HepG2 (cell line): ENCODE data around the gene TAF6. TPM values are rescaled to one million over a fixed set of nuclear protein-coding genes. Genes with fewer than 3 reads are reported as not detected.

ENCODE experiments used
- ATAC-seq: fragments of 200-7000 bp; cut with Tn5 transposase; 3 replicates; pipeline ENCODE4 v1.9.1; 2020; ENCODE audit warnings: mild to moderate bottlenecking, moderate library complexity
- BruUV-seq: library from RNA; stranded (reverse); fragments of 400-500 nt; replicated peaks from 2 replicates; lab custom pipeline; 2021; lab: Mats Ljungman, UMichigan
- CTCF ChIA-PET: fragments of 300-600 bp; formaldehyde crosslinking; extraction: SDS; loops from one replicate; lab custom pipeline; 2021; ENCODE audit warnings: low total read pairs, inconsistent platforms, low intra/inter-chr PET ratio; lab: Yijun Ruan, JAX
- POLR2A ChIA-PET: fragments of 350-600 bp; sonication (Branson Sonifier 250); formaldehyde crosslinking; loops from one replicate; lab custom pipeline; 2020; ENCODE audit warnings: antibody characterized with exemption, inconsistent platforms; lab: Yijun Ruan, JAX
- DNase-seq: peaks from one replicate; pipeline ENCODE4 v3.0.0-alpha.2; 2015; ENCODE audit warnings: low spot score
- FAIRE-seq: peaks from 3 replicates; lab custom pipeline; 2011; peaks lifted over from hg19 to GRCh38; lab: Jason Lieb, UNC
- H2AFZ ChIP-seq: one replicate; pipeline ENCODE4 v1.6.1; 2011; ENCODE audit warnings: low read length, inconsistent platforms
- H3K27ac ChIP-seq: fragments of 300-600 bp; 3 replicates; pipeline ENCODE4 v1.8.0; 2011; ENCODE audit warnings: mixed run types, mild to moderate bottlenecking, mixed read lengths, low read length, inconsistent platforms; ENCODE audit not compliant: insufficient read depth; ENCODE audit errors: extremely low read length
- H3K27me3 ChIP-seq, 2 experiments: fragments of 200-600 bp in 1 of 2; 2 replicates in 1 of 2; 3 replicates in 1 of 2; pipeline versions ENCODE4 v1.6.0 to v1.8.0; 2011; ENCODE audit warnings: low read length in 2 of 2, mild to moderate bottlenecking in 2 of 2, moderate library complexity in 2 of 2, inconsistent platforms in 1 of 2; ENCODE audit not compliant: insufficient read depth in 2 of 2, control insufficient read depth in 1 of 2
- H3K36me3 ChIP-seq, 2 experiments: fragments of 200-600 bp in 1 of 2; replicated peaks in 1 of 2; 2 replicates in 1 of 2; 3 replicates in 1 of 2; pipeline versions ENCODE4 v1.5.1 to v1.8.0; 2011; ENCODE audit warnings: low read length in 2 of 2, inconsistent platforms in 1 of 2; ENCODE audit not compliant: insufficient read depth in 2 of 2, control insufficient read depth in 1 of 2
- H3K4me1 ChIP-seq: 2 replicates; pipeline ENCODE4 v1.5.1; 2012; ENCODE audit warnings: low read length, inconsistent platforms; ENCODE audit not compliant: insufficient read depth
- H3K4me2 ChIP-seq: 2 replicates; pipeline ENCODE4 v1.6.0; 2011; ENCODE audit warnings: low read depth, low read length, inconsistent platforms
- H3K4me3 ChIP-seq, 3 experiments: fragments of 200-600 bp in 1 of 3; sonication (generic), shearing (Covaris generic) in 1 of 3; replicated peaks in 1 of 3; 2 replicates each; pipeline ENCODE4 v1.5.1; 2011 to 2016; ENCODE audit warnings: low read length in 3 of 3, inconsistent platforms in 2 of 3, low read depth in 2 of 3, mild to moderate bottlenecking in 2 of 3, control low read depth in 1 of 3, mixed read lengths in 1 of 3; ENCODE audit not compliant: insufficient read depth in 1 of 3
- H3K79me2 ChIP-seq: one replicate; pipeline ENCODE4 v1.6.1; 2011; ENCODE audit warnings: low read length, inconsistent platforms; ENCODE audit not compliant: insufficient read depth
- H3K9ac ChIP-seq: 2 replicates; pipeline ENCODE4 v1.6.0; 2011; ENCODE audit warnings: mild to moderate bottlenecking, low read depth, low read length, inconsistent platforms; ENCODE audit not compliant: insufficient read depth
- H3K9me3 ChIP-seq: 2 replicates; pipeline ENCODE4 v1.5.1; 2012; ENCODE audit warnings: mild to moderate bottlenecking, low read length
- H4K20me1 ChIP-seq: 2 replicates; pipeline ENCODE4 v1.6.0; 2011; ENCODE audit warnings: inconsistent platforms, mild to moderate bottlenecking, low read length, moderate library complexity; ENCODE audit not compliant: insufficient read depth
- AGO2 ChIP-seq: fragments of 200-400 bp; formaldehyde crosslinking; optimal IDR thresholded peaks from 2 replicates; pipeline ENCODE3; 2017; ENCODE audit warnings: mild to moderate bottlenecking, low read depth, low read length, moderate library complexity
- AKAP8 ChIP-seq: sonication (generic); formaldehyde crosslinking; IDR thresholded peaks from 2 replicates; pipeline ENCODE4 v1.5.1; 2020; ENCODE audit warnings: mild to moderate bottlenecking, missing genetic modification reagents
- CBX1 ChIP-seq: IDR thresholded peaks from one replicate; pipeline ENCODE4 v1.6.1; 2016; ENCODE audit warnings: antibody characterized with exemption, low read depth
- EZH2 ChIP-seq: conservative IDR thresholded peaks from 2 replicates; pipeline ENCODE4 v1.6.1; 2012; ENCODE audit warnings: mild to moderate bottlenecking, low read depth, low read length, moderate library complexity
- FOXP1 ChIP-seq, 2 experiments: fragments of 450-650 bp in 1 of 2; IDR thresholded peaks; 2 replicates each; pipeline ENCODE4 v1.6.1; 2017 to 2018; ENCODE audit warnings: antibody characterized with exemption in 1 of 2
- HNRNPH1 ChIP-seq: fragments of 200-400 bp; formaldehyde crosslinking; optimal IDR thresholded peaks from 2 replicates; pipeline ENCODE3; 2017; ENCODE audit warnings: mild to moderate bottlenecking, low read depth, low read length
- HNRNPUL1 ChIP-seq: fragments of 200-400 bp; formaldehyde crosslinking; IDR thresholded peaks from 2 replicates; pipeline ENCODE4 v1.6.1; 2017; ENCODE audit warnings: low read depth, mild to moderate bottlenecking, low read length, moderate library complexity
- IRF2 ChIP-seq: IDR thresholded peaks from 2 replicates; pipeline ENCODE4 v1.6.1; 2018; ENCODE audit warnings: missing genetic modification reagents, missing compliant biosample characterization
- MAFK ChIP-seq, 2 experiments: IDR thresholded peaks in 1 of 2; conservative IDR thresholded peaks in 1 of 2; 2 replicates each; pipeline ENCODE4 v1.6.1; 2011; ENCODE audit warnings: improper control_type of control experiment in 2 of 2, low read length in 2 of 2
- MIER2 ChIP-seq: IDR thresholded peaks from 2 replicates; pipeline ENCODE4 v1.6.1; 2016; ENCODE audit warnings: missing biosample characterization, missing genetic modification reagents
- MYC ChIP-seq: sonication (generic); formaldehyde crosslinking; IDR thresholded peaks from 2 replicates; pipeline ENCODE4 v1.9.0; 2021; ENCODE audit warnings: missing genetic modification reagents, borderline replicate concordance
- NCOA5 ChIP-seq: sonication (generic); formaldehyde crosslinking; IDR thresholded peaks from 2 replicates; pipeline ENCODE4 v1.4.0; 2020; ENCODE audit warnings: missing genetic modification reagents
- POLR2AphosphoS5 ChIP-seq: IDR thresholded peaks from 2 replicates; pipeline ENCODE4 v1.6.1; 2012; ENCODE audit warnings: low read depth, low read length
- RBFOX2 ChIP-seq: fragments of 200-400 bp; formaldehyde crosslinking; IDR thresholded peaks from 2 replicates; pipeline ENCODE4 v1.6.1; 2017; ENCODE audit warnings: low read depth, mild to moderate bottlenecking, low read length
- RBM22 ChIP-seq: fragments of 200-400 bp; formaldehyde crosslinking; optimal IDR thresholded peaks from 2 replicates; pipeline ENCODE3; 2017; ENCODE audit warnings: mild to moderate bottlenecking, low read length, moderate library complexity
- ZNF12 ChIP-seq: sonication (generic); formaldehyde crosslinking; IDR thresholded peaks from 2 replicates; pipeline ENCODE4 v1.5.0; 2020; ENCODE audit warnings: missing genetic modification reagents
- ZNF343 ChIP-seq: sonication (generic); formaldehyde crosslinking; IDR thresholded peaks from 2 replicates; pipeline ENCODE4 v1.4.0; 2020; ENCODE audit warnings: mild to moderate bottlenecking, missing genetic modification reagents
- ZNF563 ChIP-seq: sonication (generic); formaldehyde crosslinking; IDR thresholded peaks from 2 replicates; pipeline ENCODE4 v1.8.0; 2022; ENCODE audit warnings: mild to moderate bottlenecking, moderate library complexity, missing genetic modification reagents
- ZNF746 ChIP-seq: sonication (generic); formaldehyde crosslinking; IDR thresholded peaks from 2 replicates; pipeline ENCODE4 v1.8.0; 2022; ENCODE audit warnings: mild to moderate bottlenecking, missing genetic modification reagents
- WGBS: methylation state at CpG from one replicate; pipeline ENCODE4 v1.1.6; 2017; ENCODE audit warnings: low lambda C conversion rate; 5-methylcytosine and 5-hydroxymethylcytosine counted together
- in situ Hi-C: cut with HindIII; loops from 2 replicates; pipeline ENCODE4 v1.10.0; 2017; ENCODE audit warnings: low pct_unique_long_range_greater_than_20kb; ENCODE audit not compliant: extremely low pct_ligation_motif_present
- intact Hi-C: fragments of 100-400 bp; cut with micrococcal nuclease; formaldehyde crosslinking; loops from one replicate; pipeline ENCODE4 v1.10.0; 2022; ENCODE audit not compliant: unreplicated experiment
- polyA plus RNA-seq, 8 experiments: library from polyadenylated mRNA; depleted of rRNA in 3 of 8; stranded (reverse) in 7 of 8; unstranded in 1 of 8; fragments of >200 nt; fragmentation: Illumina TruSeq in 4 of 8; extraction: Trizol in 4 of 8; gene quantifications; 2 replicates each; pipeline versions ENCODE4 v1.2.1 to v1.2.3, GENCODE V29; 2011 to 2016; ENCODE audit warnings: low read depth in 4 of 8, missing spikeins in 1 of 8, mixed read lengths in 1 of 8; ENCODE audit not compliant: insufficient read depth in 1 of 8
- total RNA-seq, 5 experiments: library from RNA; depleted of rRNA; stranded (reverse); fragments of >200 nt; fragmentation: Illumina TruSeq; extraction: Trizol; gene quantifications; 2 replicates each; pipeline ENCODE4 v1.2.3, GENCODE V29; 2016; ENCODE audit warnings: low read depth in 1 of 5
- TF ChIP-seq, protein P1 (sequence below): IDR thresholded peaks from 2 replicates; pipeline ENCODE4 v1.6.1; 2018; ENCODE audit warnings: missing genetic modification reagents

TAF6 gene
- total and polyA plus RNA-seq, 2 of the 13 experiments (the other 11 are each of a cell fraction or from before 2014, with no cell fraction given), result 12.9 to 18.8 TPM

DNA sequence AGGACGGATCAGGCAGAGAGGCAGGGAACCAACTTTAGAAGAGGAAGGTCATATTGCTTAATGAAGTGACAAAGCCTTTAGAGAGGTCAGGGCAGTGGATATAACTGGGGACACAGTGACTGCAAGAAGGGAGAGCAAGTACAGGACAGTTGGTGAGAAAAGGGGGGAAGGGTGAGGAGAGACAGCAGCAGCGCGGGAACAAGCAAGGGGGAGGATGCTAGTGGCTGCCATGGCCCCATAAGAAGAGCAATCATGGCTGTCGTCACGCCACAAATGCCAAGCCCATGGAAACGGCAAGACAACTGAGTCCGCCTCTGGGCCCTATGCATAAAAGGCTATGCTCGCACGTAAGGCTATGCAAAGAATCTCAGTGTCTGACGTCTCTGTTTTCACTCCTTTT, 46.7 kb downstream of the TAF6 start:
- peaks cover 36 to 80% of the 10 kb centered on the region in 2 experiments for H3K36me3 ChIP-seq
- H2AFZ ChIP-seq, result no peak overlapping the region
- DNase-seq, result no peak
- in situ Hi-C loops, result no loop called here
- no peak overlapping the region for H3K27ac ChIP-seq
- intact Hi-C loops, result no loop called here
- H3K27me3 ChIP-seq, result no peaks in the 10 kb centered on the region
- TF ChIP-seq RBM22 (peak; percentile 19), ZNF12 (CRISPR knock-in tag) (no peak), MYC (CRISPR knock-in tag) (no peak), RBFOX2 (0 out of 2 replicates have a peak, but pooled peaks have one; percentile 46), AGO2 (peak; percentile 51)
- peaks cover 13% of the 10 kb centered on the region for H4K20me1 ChIP-seq
- POLR2A ChIA-PET, result no interaction called here
- no peak overlapping the region for H3K4me3 ChIP-seq
- WGBS, result 94% methylated on average over 10 of the region's 10 CpGs
- CTCF ChIA-PET, result no interaction called here
- H3K9ac ChIP-seq, result no peak overlapping the region
- H3K4me1 ChIP-seq, result peaks cover 14% of the 10 kb centered on the region
- H3K9me3 ChIP-seq, result no peaks in the 10 kb centered on the region
- H3K79me2 ChIP-seq, result peaks cover 25% of the 10 kb centered on the region
- FAIRE-seq, result no peak
- no peak overlapping the region for H3K4me2 ChIP-seq
- ATAC-seq, result no peak
- no TSS peak for BruUV-seq

DNA sequence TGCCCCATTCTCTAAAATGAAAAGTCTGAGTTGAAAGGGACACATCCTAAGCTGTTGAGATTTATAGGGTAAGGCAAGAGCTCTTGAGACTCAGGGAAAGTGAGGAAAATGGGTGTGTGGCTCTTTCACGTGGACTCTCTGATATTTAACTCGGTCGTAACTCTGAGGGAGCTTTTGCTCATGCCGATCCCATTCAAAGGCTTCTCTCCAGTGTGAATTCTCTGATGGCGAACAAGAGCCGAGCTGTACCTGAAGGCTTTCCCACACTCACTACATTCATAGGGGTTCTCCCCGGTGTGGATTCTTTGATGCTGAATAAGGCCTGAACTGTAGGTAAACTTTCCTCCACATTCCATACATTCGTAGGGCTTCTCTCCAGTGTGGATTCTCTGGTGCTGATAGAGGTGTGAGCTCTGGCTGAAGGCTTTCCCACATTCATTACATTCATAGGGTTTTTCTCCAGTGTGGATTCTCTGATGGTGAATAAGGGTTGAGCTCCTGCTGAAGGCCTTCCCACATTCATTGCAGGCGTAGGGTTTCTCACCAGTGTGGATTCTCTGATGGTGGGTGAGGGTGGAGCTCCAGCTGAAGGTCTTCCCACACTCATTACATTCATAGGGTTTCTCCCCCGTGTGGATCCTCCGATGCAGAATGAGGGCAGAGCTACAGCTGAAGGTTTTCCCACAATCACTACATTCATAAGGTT, 48.0 kb downstream of the TAF6 start:
- CTCF ChIA-PET, result no interaction called here
- in situ Hi-C loops, result no loop called here
- H3K27ac ChIP-seq, result no peak overlapping the region
- TF ChIP-seq RBFOX2 (0 out of 2 replicates have a peak, but pooled peaks have one; percentile 38), MAFK (conservative IDR thresholded peaks at IDR 0.05 in 1 of 2, IDR thresholded peaks at IDR 0.05 in 1 of 2; ENCODE audit: low read length in 2 of 2) (no peak), POLR2AphosphoS5 (0 out of 2 replicates have a peak, but pooled peaks have one; percentile 20), IRF2 (CRISPR knock-in tag) (no peak), CBX1 (no peak), HNRNPUL1 (no peak), NCOA5 (no peak), ZNF563 (no peak), HNRNPH1 (no peak), ZNF343 (CRISPR knock-in tag) (no peak), RBM22 (peak; percentile 79), AKAP8 (CRISPR knock-in tag) (no peak), FOXP1 (IDR thresholded peaks at IDR 0.05) (no peak), FOXP1 (CRISPR knock-in tag; IDR thresholded peaks at IDR 0.05) (no peak), EZH2 (no peak), MIER2 (CRISPR knock-in tag) (no peak), ZNF746 (CRISPR knock-in tag) (no peak)
- TF ChIP-seq, protein P1, sequence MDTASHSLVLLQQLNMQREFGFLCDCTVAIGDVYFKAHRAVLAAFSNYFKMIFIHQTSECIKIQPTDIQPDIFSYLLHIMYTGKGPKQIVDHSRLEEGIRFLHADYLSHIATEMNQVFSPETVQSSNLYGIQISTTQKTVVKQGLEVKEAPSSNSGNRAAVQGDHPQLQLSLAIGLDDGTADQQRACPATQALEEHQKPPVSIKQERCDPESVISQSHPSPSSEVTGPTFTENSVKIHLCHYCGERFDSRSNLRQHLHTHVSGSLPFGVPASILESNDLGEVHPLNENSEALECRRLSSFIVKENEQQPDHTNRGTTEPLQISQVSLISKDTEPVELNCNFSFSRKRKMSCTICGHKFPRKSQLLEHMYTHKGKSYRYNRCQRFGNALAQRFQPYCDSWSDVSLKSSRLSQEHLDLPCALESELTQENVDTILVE (CRISPR knock-in tag), result no peak

More for the DNA sequence above, 48.0 kb downstream of the TAF6 start:
- POLR2A ChIA-PET, result interaction anchor here (0.7 to 0.9 kb wide), 3 partner anchors 9 to 91 kb away, joined by 3 read pairs; no protein-coding TSS in a partner anchor
- peaks cover 29 to 70% of the 10 kb centered on the region in 2 experiments for H3K36me3 ChIP-seq
- H3K9ac ChIP-seq, result no peak overlapping the region
- no peak for FAIRE-seq
- BruUV-seq, result no TSS peak
- no peaks in the 10 kb centered on the region for H3K27me3 ChIP-seq
- no peak for ATAC-seq
- H2AFZ ChIP-seq, result no peak overlapping the region
- DNase-seq, result no peak
- H3K79me2 ChIP-seq, result peaks cover 12% of the 10 kb centered on the region
- H3K4me2 ChIP-seq, result no peak overlapping the region
- no peak overlapping the region for H3K4me3 ChIP-seq
- H3K9me3 ChIP-seq, result no peaks in the 10 kb centered on the region
- peaks cover under 1% of the 10 kb centered on the region; the same call in 1 of the 2 replicates for H3K4me1 ChIP-seq
- peaks cover 1% of the 10 kb centered on the region; the same call in 1 of the 2 replicates for H4K20me1 ChIP-seq
- WGBS, result 94% methylated on average over 11 of the region's 11 CpGs
- intact Hi-C loops, result no loop called here
